ENCODE results near the gene LRRC37B.
"Not testable (repeated sequence)": the region's sequence is repeated elsewhere in the genome, so short reads cannot be mapped to it uniquely, and the experiment has no call there.

Gene LRRC37B

DNA sequence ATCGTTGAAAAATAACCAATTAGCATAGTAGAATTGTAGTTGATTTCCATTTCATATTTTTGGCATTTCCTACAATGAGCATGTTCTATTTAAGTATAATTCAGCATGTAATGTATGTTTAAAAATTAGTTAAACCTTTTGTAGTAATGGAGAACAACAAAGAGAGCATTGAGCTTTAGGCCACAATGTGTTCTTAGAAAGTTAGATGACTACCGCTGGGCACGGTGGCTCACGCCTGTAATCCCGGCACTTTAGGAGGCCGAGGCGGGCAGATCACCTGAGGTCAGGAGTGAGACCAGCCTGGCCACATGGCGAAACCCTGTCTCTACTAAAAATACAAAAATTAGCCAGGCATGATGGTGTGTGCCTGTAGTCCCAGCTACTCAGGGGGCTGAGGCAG is 93.1 kb downstream of the LRRC37B start:
- not testable (repeated sequence) for DNase-seq

DNA sequence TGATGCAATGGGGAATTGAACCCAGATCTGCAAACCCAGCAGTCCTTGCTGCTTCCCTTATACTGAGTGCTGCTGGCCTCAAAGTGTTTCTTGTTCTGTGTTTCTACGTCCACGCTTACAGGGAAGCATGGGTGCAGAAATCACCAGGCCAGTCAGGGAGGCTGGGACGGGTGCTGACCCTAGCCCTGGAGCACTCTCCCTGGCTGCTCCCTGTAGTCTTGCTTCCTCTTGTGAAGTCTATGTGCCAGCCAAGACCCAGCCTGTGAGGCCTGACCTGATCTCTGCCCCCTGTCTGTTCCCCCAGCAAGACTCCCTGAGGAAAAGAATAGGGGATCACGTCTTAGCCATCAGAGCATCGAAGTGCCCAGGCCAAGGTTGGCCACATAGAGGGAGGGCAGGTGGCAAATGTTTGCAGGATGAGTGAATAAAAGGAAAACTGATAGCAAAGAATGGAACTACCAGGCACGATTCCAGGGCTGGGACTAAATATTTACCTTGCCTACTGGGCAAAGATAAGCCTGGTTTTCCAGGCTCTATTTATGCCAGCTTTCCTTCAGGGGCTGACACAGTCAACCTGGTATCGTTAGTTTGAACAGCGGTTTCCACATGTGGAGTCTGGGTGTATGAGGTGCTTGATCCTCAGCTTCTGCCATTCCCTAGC is 93.9 kb downstream of the LRRC37B start:
- DNase-seq = no peak

DNA sequence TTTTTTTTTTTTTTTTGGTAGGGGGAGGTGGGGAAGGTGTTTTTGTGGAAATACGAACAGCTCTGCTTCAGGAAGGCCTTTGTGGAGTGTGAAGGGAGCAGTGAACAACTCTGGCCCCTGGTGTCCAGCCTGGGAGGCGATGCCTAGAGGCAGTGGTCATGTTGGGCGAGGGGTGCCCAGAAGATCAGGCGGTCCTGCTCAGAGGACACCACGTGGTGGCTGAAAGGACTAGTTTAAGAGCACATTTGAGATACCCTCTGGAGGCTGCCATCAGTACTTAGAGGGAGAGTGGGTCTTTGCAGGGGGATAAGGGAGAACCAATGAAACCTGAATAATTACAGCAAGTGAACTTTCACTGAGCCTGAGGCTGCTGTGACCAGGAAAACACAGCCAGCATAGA is 95.0 kb downstream of the LRRC37B start:
- DNase-seq = no peak

DNA sequence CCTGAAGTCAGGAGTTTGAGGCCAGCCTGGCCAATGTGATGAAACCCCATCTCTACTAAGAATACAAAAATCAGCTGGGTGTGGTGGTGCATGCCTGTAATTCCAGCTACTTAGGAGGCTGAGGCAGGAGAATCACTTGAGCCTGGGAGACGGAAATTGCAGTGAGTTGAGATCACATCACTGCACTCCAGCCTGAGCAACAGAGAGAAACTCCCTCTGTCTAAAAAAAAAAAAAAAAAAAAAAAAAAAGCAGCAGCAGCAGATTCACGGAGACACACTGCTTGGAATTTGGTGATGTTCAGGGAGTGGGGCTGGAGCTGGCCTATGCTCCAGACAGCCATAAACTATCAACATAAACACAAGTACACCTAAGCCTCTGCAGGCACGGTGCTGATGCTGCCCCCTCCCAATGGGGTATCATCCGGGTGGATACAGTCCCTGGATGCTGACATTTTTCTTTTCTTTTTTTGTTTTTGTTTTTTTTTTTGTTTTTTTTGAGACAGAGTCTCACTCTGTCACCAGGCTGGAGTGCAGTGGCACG is 95.5 kb downstream of the LRRC37B start:
- DNase-seq = no peak

All from activated CD4-positive, CD25-positive, alpha-beta regulatory T cell (primary cell).